ENCODE measurements around the gene MARF1.

DNA sequence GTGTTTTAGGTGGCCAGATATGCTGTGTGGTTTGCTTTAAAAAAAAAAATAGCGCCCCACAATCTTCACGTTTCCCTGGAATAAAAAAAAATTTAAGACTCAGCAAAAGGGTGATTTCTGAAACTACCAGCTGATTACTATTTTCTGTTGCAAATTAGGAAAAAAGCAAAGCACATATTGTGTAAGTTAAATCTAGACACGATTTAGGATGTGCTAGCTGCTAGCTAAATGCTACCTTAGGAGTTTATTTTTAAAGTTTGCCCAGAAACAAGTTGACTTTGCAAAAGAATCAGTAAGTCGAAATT lies 944 bp upstream of the MARF1 start:
- TF ChIP-seq GATA2 (IDR thresholded peaks at IDR 0.05; ENCODE audit: low read depth, low read length) (no peak), GATA3 (IDR thresholded peaks at IDR 0.05; ENCODE audit: low read depth, low read length) (no peak)
